CD4-positive, alpha-beta T cell treated with Interleukin-12 subunit alpha and Interleukin-12 subunit beta, for 1 hour (primary cell): Measurements from ENCODE around the gene SMAD7.

ENCODE experiments used
- DNase-seq: peaks from one replicate; pipeline ENCODE4 v3.0.0-alpha.2; 2020

The SMAD7 gene

DNA sequence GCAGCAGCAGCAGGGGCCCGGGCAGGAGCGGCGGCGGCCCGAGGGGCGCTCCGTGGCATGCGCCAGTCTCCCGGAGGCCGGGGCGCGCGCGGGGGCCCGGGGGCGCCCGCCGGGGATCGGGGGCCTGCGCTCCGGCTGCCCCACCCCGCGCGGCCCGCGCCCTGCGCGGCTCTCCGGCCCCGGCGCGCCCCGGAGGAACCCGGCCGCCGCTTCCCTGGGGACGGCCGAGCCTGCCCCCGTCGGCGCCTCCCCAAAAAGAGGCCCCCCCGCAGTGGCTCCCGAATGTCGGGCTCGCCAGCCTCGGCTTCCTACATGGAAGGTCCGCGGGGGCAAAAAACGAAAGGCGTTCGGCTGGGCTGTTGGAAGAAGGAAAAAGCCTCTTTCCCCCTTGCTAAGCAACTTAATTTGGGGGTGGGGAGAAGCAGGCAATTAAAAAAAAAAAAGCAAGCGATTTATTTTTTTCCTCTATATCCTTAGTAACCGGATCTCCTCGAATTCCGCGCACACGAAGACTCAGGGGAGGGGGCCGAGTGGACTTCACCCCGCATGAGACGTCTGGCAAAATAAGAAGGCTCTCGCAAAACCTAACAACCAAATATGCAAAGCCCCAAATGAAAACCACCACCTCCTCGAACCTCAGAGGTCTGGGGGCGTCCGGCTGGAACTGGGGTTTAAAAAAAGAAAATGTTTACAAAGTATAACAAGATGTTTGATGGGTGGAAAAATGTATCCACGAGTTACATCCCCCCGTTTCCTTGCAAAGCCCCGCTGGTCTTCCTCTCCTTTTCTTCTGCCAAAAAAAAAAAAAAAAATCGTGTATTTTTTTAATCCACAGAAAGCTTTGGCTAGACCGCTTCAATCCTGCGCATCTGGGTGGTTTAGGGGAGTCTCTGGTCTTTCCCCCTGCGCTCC lies at the start of gene SMAD7:
TSS of gene SMAD7 (minus strand) at position 430 of the 912 bp plus-strand sequence. CDS start 541 bp downstream, outside the sequence.
- no peak for DNase-seq

DNA sequence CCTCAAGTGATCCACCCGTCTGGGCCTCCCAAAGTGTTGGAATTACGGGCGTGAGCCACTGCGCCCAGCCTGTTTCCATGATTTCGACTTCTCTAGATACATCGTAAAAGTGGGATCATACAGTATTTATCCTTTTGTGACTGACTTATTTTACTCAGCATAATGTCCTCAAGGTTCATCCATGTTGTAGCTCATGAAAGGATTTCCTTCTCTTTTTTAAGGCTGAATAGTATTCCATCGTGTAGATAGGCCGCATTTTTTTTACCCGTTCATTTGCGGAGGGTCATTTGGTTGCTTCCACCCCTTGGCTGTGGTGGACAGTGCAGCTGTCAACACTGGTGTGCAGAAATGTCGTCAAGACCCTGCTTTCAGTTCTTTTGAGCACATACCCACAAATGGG lies 48.8 kb upstream of the SMAD7 start:
- no peak for DNase-seq

DNA sequence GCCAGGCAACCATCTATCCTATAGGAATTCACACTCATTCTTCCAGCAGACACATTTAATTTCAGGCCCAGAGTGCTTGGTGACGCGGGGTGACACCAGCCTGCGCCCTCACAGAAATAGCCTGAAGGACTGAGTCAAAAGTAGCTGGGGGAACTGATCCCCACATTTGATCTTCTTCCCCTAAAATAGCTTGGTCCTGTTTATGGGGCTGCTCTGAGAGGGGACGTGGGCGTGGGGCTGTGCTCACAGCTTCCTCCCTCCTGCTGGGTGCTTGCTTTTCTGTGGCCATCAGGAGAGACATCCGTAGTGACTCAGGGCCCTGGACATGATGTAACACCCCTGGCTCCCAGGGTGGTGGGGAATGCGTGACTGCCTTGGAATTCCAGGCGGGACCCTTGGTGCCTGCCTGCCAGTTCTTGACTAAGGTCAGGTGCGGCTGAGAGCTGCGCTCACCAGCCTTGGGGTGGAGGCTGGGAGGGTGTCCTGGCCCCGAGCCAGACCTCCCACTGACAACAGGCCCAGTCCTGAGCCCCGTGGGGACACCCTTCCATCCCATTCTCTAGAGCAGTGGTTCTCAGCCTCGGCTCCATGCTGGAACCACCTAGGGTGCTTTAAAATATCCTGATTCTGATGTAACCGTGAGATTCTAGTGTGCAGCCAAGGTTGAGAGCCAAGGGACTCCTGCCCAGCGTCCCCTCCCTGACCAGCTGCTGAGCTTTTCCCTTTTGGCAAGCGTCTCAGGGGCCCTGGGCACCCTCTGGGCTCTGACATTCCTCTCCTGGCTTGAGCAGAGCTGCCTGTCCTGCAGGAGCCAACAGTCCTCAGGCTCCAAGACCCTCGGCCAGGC lies 47.4 kb upstream of the SMAD7 start:
- no peak for DNase-seq

GRCh38 chr18:48997681-48997984 lies 46.9 kb upstream of the SMAD7 start:
- no peak for DNase-seq

GRCh38 chr18:48996901-48997463 lies 46.2 kb upstream of the SMAD7 start:
- peak; percentile 72 for DNase-seq

DNA sequence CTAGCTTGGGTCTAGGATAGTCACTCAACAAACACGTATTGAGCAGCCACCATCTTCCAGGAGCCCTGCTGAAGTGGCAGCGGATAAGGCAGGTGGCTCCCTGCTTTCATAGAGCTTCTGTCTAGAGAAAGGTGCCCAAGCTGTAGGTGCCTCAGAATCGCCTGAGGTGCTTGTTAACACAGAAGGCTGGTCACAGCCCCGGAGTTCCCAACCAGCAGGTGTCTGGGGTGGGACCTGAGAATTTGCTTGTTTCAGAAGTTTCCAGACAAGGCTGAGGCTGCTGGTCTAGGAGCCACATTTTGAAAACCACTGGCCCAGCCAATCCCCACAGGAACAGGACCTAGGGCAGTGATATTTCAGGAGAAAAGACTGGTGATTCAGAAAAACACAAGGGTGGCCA lies 45.3 kb upstream of the SMAD7 start:
- DNase-seq: no peak

DNA sequence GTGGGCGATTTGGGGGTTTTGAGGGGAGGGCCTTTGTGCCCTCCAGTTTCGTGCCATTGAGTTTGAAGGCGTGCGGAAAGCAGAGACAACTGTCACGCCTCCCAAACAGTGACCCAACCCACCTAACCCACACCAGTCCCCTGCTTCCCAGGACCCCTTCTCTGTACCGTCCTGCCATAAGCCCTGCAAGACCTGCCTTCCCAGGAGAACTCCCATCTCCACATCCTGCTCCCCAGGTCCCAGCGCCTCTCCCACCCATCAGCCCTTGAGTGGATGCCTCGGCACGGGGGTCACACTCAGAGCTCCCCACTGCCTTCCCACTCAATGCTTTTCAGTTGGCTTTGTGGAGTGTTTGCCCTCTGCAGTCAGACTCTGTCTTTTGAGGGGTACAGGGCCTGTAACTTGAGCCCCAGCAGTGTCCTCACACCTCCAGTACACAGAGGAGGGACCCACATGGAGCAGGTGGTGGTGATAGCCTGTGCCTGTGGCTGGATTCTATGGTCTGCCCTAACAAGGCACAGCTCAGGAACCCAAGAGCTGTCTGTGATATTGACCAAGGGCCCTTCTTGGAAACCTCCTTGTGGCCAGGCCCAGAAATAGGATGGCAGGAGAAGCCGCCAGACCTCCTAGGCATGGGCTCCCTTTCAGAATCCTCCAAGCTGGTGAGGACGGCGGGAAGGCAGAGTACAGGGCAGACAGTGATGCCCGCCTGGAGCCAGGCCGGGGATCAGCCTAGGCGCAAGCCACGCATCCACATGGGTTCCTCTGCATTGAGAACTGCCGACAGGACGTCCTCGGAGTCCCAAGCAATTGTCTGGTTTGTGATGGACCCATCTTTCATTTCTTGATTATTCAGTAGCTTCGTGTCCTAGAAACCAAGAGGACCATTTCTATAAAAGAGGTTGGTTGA lies 44.4 kb upstream of the SMAD7 start:
- no peak for DNase-seq

GRCh38 chr18:48994044-48994651 lies 43.4 kb upstream of the SMAD7 start:
- no peak for DNase-seq

DNA sequence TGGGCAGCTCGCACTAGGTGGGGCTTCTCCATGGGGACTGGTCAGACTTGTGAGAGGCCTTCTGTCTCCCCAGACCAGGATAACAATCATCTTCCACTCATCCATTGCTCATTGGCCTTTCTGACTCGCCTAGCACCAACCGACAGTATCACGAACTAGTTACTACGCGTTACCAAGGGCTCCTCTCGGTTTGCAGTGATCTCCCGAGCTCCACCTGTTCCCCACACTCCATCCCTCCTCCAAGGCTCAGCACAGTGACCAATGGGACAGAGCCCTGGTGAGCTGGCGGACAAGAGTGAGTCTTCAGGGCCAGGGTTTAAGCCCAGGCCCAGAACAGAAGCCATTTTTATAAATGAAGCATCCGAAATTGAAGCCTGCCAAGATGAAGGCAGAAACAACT lies 42.8 kb upstream of the SMAD7 start:
- no peak for DNase-seq

DNA sequence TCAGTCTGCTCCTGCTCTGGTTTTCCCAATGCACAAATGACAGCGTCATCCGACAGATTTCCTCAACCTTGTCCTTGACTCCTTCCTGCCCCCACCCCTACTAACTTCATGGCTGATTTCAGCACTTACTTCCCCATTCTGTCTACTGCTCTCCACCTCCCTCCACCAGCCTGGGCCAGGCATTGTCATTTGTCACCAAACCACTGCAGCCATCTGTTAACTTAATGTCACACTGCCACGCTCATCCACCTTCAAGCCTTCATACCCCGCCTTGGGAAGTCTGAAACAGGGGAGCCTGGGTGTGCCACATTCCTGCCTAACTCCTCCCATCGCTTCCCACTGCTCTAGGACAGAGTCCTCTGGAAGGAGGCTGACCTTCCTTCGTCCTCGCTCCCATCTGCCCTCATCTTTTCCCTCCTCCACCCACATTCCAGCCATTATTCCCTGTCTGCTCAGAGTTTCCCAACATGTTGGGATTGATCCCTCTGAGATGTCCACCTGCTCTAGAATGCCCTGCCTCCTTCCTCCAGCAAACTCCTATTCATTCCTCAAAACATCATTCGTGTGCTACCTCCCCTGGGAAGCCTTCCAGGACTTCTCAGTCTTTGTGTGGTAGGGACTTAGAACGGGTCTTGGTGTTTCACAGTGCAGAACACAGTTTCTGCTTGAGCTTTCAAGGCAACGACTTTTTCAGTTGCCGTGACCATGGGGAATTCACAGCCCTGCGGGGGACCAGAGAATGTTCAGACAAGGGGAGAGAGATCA lies 42.2 kb upstream of the SMAD7 start:
- DNase-seq: no peak

DNA sequence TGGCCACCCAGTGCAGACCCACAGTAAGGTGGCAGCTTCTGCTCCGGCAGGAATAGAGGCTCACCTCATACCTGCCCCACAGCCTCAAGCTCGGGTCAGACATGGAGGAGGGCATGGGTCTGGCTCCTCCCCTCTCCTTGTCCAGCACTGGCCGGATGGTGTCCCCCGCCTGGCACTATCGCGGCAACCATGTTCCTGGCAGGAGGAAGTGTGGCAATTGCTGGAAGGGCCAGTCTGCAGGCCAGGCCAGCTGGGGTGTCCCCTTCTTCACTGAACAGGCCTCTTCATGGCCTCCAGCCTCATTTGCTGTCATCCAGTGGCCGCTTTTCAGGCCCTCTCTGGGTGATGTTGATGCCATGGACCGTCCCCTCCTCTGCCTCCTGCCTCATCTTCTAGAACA lies 41.4 kb upstream of the SMAD7 start:
- DNase-seq: no peak

DNA sequence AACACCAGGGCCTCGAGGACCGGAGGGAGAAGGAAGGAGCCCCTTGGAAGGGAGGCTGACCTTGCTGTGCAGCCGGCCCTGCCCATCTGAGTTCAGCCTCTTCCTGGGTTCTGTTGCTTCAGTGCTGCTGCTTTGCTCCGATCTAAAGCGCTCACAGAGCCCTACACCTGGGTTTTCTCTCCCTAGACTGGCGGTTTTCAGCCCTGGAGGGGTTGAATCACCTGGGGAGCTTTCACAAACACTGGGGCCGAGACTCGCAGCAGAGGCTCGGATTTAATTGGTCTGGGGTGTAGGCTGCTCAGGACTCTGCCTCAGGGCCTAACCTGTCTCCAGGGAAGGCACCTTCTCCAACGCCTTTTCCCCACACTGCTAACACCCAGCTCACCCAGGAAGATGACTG lies 40.9 kb upstream of the SMAD7 start:
- no peak for DNase-seq

DNA sequence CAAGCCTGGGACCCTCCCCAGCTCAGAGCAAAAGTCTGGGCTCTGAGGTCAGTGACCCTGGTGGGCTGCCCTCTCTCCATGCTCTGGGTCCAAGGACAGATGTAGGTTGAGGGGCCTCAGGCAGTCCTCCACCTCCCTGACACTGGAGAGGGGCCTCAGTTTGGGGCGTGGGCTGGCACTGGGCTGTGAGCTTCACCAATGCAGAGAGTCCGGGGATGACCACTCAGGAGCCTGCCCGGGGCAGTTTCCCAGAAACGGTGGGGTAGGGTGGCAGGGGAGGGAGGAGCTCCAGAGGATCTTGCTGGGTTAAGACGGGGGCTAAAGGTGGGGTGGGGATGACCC lies 40.5 kb upstream of the SMAD7 start:
- DNase-seq: no peak

- DNase-seq: no peak
Observed at GRCh38 chr18:48990481-48991318, 39.9 kb upstream of the SMAD7 start.

DNA sequence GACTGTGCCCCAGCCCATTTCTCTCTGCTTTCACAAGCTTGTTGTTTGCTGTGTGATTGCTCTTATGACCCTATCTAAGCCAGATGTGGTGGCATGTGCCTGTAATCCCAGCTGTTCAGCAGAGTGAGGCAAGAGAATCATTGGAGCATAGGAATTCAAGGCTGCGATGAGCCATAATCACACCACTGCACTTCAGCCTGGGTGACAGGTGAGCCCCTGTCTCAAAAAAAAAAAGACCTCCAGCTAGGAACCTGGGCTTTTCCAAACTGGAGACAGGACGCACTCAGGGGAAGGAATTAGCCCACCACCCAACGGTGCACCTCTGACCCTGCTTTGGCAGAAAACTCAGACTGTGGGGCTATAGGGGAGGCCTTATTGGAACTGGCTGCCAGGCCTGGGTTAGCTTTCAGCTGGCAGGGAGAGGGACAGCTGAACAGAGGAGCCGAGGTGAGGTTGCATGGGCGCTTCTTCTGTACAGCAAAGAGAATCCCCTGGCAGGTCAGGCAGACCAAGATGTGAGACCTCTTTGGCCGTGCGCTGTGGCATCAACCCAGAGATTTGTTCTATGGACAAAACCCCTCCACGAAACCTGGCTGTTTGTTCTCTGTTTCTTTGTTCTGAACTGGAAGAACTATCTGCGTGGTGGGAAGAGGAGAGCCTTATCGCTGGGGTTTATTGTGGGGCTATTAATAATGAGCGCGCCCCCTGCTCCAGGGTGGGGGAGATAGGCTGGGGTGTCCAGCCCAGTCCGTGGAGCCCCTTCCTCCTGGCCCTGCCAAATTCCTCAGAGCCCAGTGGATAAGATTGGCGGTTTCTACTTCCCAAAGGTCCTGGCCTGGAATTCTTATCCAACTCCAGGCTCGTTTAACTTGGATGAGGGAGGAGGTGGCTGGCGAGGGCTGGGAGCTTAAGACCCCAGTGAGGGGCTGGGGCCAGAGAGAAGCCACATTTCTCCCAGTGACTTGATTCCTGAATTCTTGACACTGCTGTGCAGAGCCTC lies 38.8 kb upstream of the SMAD7 start:
- no peak for DNase-seq

DNA sequence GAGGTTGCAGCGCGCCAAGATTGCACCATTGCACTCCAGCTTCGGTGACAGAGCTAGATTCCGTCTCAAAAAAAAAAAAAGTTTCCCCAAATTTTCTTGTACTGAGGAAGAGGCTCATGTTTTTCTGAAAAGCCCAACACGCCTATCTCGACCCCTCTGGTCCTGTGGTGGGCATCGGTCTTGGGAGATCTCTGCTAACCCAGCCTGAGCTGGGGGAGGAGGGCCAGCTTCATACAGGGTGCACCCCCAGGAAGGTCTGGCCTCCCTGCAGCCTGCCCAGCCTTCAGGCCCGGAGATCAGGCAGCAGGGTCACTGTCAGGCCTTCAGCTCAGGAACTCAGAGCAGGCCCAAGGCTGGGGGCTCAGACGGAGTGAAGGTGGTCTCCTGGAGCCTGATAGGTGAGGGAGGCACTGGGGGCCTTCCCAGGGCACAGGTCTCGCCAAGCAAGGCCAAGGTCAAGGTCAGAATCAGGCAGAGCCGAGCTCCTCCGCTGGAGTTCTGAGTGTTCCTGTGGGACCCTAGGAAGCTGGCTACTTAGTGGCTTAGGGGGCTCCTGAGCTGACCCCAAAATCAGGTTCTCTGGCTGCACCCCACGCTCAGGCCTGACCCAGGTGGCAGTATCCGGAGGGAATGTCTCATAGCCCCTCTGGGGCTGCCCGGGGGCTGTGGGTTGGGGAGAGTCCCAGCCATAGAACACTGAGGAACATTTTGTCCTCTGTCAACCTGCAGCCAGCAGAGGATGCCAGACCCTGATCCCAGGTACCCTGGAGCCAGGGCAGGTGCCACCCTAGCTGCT lies 37.9 kb upstream of the SMAD7 start:
- DNase-seq: no peak

GRCh38 chr18:48987821-48988220 lies 37.1 kb upstream of the SMAD7 start:
- no peak for DNase-seq
